DND-41 (cell line): ENCODE results near the gene SCAANT1.

Experiments used
- ATAC-seq: fragments of 200-7000 bp; cut with Tn5 transposase; 3 replicates; pipeline ENCODE4 v1.9.1; 2021; ENCODE audit warnings: low read depth; ENCODE audit not compliant: insufficient read depth
- DNase-seq: peaks from one replicate; pipeline ENCODE4 v3.0.0-alpha.2; 2020
- H2AFZ ChIP-seq: 2 replicates; pipeline ENCODE4 v1.6.0; 2012; ENCODE audit warnings: low read depth, low read length
- H3K27ac ChIP-seq: 2 replicates; pipeline ENCODE4 v1.5.1; 2012; ENCODE audit warnings: low read length, inconsistent platforms
- H3K27me3 ChIP-seq: fragments of 200-600 bp; sonication (generic); 2 replicates; pipeline ENCODE4 v1.6.0; 2012; ENCODE audit warnings: low read length, mild to moderate bottlenecking, inconsistent platforms; ENCODE audit not compliant: insufficient read depth, poor library complexity
- H3K36me3 ChIP-seq: 2 replicates; pipeline ENCODE4 v1.5.1; 2012; ENCODE audit warnings: low read length, inconsistent platforms; ENCODE audit not compliant: insufficient read depth
- H3K4me1 ChIP-seq: 2 replicates; pipeline ENCODE4 v1.5.1; 2012; ENCODE audit warnings: mild to moderate bottlenecking, low read length; ENCODE audit not compliant: insufficient read depth
- H3K4me2 ChIP-seq: 2 replicates; pipeline ENCODE4 v1.6.0; 2012; ENCODE audit warnings: mild to moderate bottlenecking, moderate library complexity, low read length, inconsistent platforms; ENCODE audit not compliant: insufficient read depth
- H3K4me3 ChIP-seq, 2 experiments: fragments of 200-600 bp in 1 of 2; shearing (Covaris generic) in 1 of 2; 2 replicates each; pipeline ENCODE4 v1.5.1; 2012 to 2016; ENCODE audit warnings: inconsistent platforms in 2 of 2, low read length in 2 of 2, mild to moderate bottlenecking in 2 of 2, low read depth in 1 of 2, moderate library complexity in 1 of 2
- H3K79me2 ChIP-seq: 2 replicates; pipeline ENCODE4 v1.6.0; 2012; ENCODE audit warnings: low read length, inconsistent platforms; ENCODE audit not compliant: insufficient read depth
- H3K9ac ChIP-seq: 2 replicates; pipeline ENCODE4 v1.6.0; 2012; ENCODE audit warnings: low read depth, mild to moderate bottlenecking, inconsistent platforms, low read length, moderate library complexity
- H3K9me3 ChIP-seq: 2 replicates; pipeline ENCODE4 v1.5.1; 2012; ENCODE audit warnings: low read length, moderate library complexity, mild to moderate bottlenecking, inconsistent platforms; ENCODE audit not compliant: insufficient read depth, severe bottlenecking
- H4K20me1 ChIP-seq: 2 replicates; pipeline ENCODE4 v1.6.0; 2012; ENCODE audit warnings: low read length; ENCODE audit not compliant: insufficient read depth
- CTCF ChIP-seq: IDR thresholded peaks from 2 replicates; pipeline ENCODE4 v1.5.1; 2012; ENCODE audit warnings: borderline replicate concordance, low read length, moderate library complexity, mild to moderate bottlenecking; ENCODE audit not compliant: poor library complexity, severe bottlenecking; ENCODE audit errors: extremely low read depth
- EZH2 ChIP-seq: IDR thresholded peaks from 3 replicates; pipeline ENCODE4 v1.6.1; 2012; ENCODE audit warnings: borderline replicate concordance, low read depth, mild to moderate bottlenecking, moderate library complexity, low read length, inconsistent platforms; ENCODE audit not compliant: severe bottlenecking

The SCAANT1 gene

GRCh38 chr3:63895422-63896189, 16.6 kb downstream of the SCAANT1 start:
- ATAC-seq (no peak), DNase-seq (no peak)
- H3K9ac ChIP-seq: no peak overlapping the region
- H2AFZ ChIP-seq: no peak overlapping the region
- no peaks in the 10 kb centered on the region for H3K27me3 ChIP-seq
- TF ChIP-seq CTCF (no peak), EZH2 (no peak)
- H3K4me3 ChIP-seq: no peak overlapping the region
- H3K27ac ChIP-seq: no peak overlapping the region
- peaks cover 34% of the 10 kb centered on the region for H4K20me1 ChIP-seq
- H3K9me3 ChIP-seq: no peaks in the 10 kb centered on the region
- H3K79me2 ChIP-seq: peaks cover 72% of the 10 kb centered on the region
- no peak overlapping the region for H3K4me2 ChIP-seq
- H3K36me3 ChIP-seq: peaks cover 25% of the 10 kb centered on the region
- no peaks in the 10 kb centered on the region for H3K4me1 ChIP-seq

GRCh38 chr3:63892773-63893352, 19.3 kb downstream of the SCAANT1 start:
- H3K4me3 ChIP-seq: no peak overlapping the region
- H3K4me2 ChIP-seq: no peak overlapping the region
- H3K36me3 ChIP-seq: no peaks in the 10 kb centered on the region; the same call in 1 of the 2 replicates
- H2AFZ ChIP-seq: no peak overlapping the region
- no peaks in the 10 kb centered on the region for H3K9me3 ChIP-seq
- TF ChIP-seq CTCF (no peak), EZH2 (no peak)
- no peaks in the 10 kb centered on the region for H3K27me3 ChIP-seq
- no peaks in the 10 kb centered on the region for H3K4me1 ChIP-seq
- H4K20me1 ChIP-seq: peaks cover 38% of the 10 kb centered on the region
- ATAC-seq (no peak), DNase-seq (no peak)
- H3K79me2 ChIP-seq: peaks cover 92% of the 10 kb centered on the region
- no peak overlapping the region for H3K27ac ChIP-seq
- no peak overlapping the region for H3K9ac ChIP-seq

GRCh38 chr3:63891518-63891917, 20.7 kb downstream of the SCAANT1 start:
- peaks cover 92% of the 10 kb centered on the region for H3K79me2 ChIP-seq
- H3K9me3 ChIP-seq: no peaks in the 10 kb centered on the region
- no peak overlapping the region for H3K4me3 ChIP-seq
- H3K9ac ChIP-seq: no peak overlapping the region
- ATAC-seq (no peak), DNase-seq (no peak)
- H2AFZ ChIP-seq: no peak overlapping the region
- peaks cover 42% of the 10 kb centered on the region for H4K20me1 ChIP-seq
- H3K36me3 ChIP-seq: no peaks in the 10 kb centered on the region; the same call in 1 of the 2 replicates
- TF ChIP-seq CTCF (no peak), EZH2 (no peak)
- H3K27ac ChIP-seq: no peak overlapping the region
- H3K4me1 ChIP-seq: no peaks in the 10 kb centered on the region
- H3K27me3 ChIP-seq: no peaks in the 10 kb centered on the region
- H3K4me2 ChIP-seq: no peak overlapping the region
